Measurements from ENCODE around the gene CFC1B.
"Not testable (repeated sequence)": the region's sequence is repeated elsewhere in the genome, so short reads cannot be mapped to it uniquely, and the experiment has no call there.

The CFC1B gene

GRCh38 chr2:130520992-130521391, at the start of gene CFC1B:
Gene CFC1B, plus strand, starts transcription at chr2:130521222. Its CDS starts 263 bp downstream, at chr2:130521485.
- DNase-seq (ENCODE audit: low spot score), result not testable (repeated sequence)

DNA sequence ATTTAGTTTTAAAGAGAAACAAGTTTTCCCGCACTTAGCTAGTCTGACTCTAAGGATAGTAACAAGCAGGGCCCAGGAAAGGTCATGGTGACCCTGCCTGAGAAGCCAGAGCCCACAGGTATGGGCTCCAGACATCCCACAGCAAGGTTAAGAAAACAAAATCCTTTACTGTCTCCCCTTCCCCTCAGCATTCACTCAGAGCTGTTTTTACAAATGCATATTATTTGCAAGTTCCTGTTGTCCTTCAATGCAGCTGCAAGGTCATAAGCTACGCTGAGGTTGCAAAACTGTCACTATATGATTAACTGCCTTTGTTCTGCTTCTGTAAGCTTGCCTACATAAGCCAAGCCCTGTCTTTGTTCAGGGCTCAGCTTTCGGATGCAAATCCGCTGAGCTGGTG, 29.9 kb upstream of the CFC1B start:
- DNase-seq (ENCODE audit: low spot score), result not testable (repeated sequence)

- not testable (repeated sequence) for DNase-seq (ENCODE audit: low spot score)
These were observed 11.8 kb upstream of the CFC1B start, which contains the start of gene POTEI for GRCh38 chr2:130509228-130509627. Gene POTEI, minus strand, starts transcription at chr2:130509328. Its CDS starts 93 bp downstream, at chr2:130509235.

DNA sequence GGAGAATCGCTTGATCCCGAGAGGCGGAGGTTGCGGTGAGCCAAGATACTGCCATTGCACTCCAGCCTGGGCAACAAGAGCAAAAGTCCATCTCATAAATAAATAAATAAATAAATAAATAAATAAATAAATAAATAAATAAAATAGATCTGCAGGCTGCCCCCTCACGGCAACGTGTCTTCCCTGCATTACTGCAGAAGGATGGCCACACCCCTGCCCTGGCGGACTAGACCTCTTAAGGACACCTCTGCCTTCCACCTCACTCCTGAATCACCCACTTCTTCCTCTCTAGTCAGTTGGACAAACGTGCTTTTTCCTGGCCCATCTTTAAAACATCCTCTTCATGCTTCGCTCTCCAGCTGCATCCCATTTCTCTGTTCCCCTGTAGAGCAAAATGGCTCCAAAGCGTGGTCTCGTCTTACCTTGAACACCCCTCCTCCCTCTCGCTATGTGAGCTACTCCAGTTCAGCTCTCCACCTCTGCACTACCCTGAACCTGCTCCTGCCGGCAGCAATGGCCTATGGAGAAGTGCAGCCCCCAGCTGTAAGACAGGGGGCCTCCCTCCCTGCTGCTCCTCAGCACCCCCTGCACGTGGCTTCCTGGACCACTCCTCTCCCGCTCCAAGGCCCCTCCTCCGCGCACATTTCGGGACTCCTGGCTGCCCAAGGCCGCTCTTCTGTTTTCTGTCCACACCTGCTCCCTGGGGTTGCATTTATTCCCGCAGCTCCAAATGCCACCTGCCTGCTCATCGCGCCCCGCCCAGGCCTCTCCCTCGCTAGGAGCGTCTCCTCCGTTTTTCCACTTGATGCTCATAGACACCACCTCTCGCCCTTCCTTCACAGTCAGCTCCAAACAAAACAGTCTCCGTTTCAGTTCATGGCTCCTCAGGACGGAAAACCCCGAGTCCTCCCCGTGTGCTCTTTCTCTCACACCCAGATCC, 9.9 kb upstream of the CFC1B start:
- DNase-seq (ENCODE audit: low spot score), result not testable (repeated sequence)

GRCh38 chr2:130511747-130512451, 9.1 kb upstream of the CFC1B start:
- not testable (repeated sequence) for DNase-seq (ENCODE audit: low spot score)

DNA sequence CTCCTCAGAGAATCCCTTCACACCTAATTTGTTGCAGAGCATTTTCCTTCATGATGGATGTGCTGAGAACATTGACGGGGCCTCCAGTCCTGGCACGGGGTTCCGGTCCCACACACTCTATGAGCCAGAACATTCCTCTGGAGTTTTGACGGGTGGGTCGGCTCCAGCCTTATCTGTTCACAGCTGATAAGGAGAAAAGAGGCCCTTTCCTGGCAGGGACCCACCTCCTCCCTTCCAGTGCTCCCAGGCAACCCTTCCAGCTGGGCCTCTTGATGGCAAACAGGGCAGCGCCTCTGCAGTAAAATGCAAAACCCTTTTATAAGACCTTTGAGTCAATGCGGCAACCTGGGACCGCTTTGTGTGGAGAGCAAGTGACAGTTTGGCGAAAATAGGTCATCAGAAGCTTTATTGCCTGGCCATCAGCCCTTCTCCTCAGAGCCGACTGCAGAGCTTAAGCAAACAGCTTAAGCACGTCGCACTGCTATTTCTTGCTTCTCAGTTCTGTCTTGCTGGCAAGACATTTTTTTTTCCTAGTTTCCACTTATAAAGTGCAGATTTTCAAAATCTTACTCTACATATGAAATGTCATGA, 2.4 kb upstream of the CFC1B start:
- not testable (repeated sequence) for DNase-seq (ENCODE audit: low spot score)

DNA sequence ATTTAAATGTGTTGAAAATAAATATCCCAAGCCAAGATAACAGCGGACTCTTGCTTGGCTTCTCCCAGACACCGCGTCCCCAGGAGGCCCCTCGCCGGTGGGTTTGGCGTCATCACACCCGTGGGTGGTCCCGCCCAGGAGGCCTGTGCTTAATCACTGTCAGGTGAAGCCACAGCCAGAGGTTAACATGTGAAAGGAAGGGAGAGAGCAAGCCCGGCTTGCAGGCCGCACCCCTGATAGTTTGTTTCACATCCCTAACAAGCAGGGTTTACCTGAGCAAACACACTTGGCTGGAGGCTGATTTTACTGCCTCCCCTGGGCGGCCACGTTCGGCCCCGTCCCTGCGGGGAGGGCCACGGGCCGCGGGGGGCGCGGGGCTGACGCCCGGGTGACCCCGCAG, 1.4 kb downstream of the CFC1B start:
- DNase-seq (ENCODE audit: low spot score), result not testable (repeated sequence)

DNA sequence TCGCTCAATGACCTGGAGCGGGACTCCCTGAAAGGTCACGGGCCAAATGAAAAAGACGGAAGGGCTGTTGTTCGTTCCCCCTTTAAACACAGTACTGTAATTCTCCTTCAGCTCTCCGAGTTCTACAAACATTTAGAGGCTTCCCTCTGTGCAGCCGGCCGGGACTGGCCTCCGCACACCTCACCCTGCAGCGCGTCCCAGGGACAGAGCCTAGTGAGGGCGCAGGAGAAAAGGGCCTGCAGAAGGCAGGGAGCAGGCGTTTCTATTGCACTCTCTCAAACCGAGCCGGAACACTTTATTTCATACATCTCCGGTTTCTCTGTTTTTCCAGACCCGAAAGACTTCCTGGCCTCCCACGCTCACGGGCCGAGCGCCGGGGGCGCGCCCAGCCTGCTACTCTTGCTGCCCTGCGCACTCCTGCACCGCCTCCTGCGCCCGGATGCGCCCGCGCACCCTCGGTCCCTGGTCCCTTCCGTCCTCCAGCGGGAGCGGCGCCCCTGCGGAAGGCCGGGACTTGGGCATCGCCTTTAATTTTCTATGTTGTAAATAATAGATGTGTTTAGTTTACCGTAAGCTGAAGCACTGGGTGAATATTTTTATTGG, 6.4 kb downstream of the CFC1B start:
- DNase-seq (ENCODE audit: low spot score), result not testable (repeated sequence)

DNA sequence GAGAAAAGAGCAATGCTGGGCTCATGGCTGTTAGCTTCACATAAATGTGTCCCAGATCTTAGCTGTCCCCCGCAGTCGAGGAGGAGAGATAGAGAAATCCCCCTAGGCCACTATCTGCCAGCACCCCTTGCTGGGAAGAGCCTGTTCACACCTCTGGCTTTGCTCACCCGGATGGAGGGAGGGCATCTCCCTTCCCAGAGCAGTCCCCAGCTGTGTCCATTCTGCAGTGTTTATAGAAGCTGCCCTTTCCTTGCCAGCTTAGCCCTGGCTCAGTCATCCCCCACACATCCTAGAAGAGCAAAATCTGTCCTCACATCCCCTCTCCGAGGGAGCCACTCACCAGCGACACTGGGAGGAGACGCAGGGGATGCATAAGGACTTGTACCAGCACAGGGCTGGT, 8.5 kb downstream of the CFC1B start:
- DNase-seq (ENCODE audit: low spot score), result not testable (repeated sequence)

- not testable (repeated sequence) for DNase-seq (ENCODE audit: low spot score)
These were observed 9.2 kb downstream of the CFC1B start for GRCh38 chr2:130530212-130530611.

DNA sequence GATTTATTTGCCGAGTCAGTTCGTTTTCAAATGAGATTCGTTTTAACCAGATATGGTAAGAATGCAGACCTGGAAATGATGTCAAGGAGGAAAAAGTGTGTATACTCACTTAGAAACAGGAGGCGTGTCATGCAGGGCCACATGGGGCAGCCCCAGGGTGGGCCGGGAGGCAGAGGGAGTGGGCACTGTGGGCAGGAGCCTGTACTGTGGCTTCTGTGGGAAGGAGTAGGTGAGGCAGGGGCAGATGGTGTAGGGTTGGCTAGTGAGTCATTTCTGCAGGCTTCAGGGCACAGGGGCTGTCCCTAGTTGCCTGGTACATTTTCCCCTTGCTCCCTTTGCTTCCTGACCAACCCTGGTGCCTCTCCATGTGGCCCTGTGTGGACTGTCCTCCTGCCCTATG, 10.2 kb downstream of the CFC1B start:
- DNase-seq (ENCODE audit: low spot score), result not testable (repeated sequence)

GRCh38 chr2:130531672-130532071, 10.7 kb downstream of the CFC1B start:
- not testable (repeated sequence) for DNase-seq (ENCODE audit: low spot score)

GRCh38 chr2:130536654-130537053, 15.6 kb downstream of the CFC1B start:
- DNase-seq (ENCODE audit: low spot score), result not testable (repeated sequence)

DNA sequence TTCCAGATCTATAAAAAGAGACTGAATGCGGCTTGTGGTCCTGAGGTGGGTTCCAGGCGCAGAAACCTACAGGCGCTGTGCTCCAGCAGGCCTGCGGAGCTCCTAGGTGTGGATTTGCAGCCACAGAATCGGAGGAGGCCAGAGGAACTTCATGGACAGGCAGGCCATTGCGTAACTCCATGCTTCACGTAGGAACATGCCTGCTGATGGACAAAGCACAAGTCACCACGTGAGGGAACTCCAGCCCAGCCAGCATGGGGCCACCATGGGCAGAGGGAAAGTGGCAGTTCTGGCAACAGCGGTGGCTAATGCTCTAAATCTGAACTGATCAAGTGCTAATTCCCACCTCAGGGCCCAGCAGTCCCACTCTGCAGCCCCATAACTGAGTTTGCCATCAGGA, 17.2 kb downstream of the CFC1B start:
- not testable (repeated sequence) for DNase-seq (ENCODE audit: low spot score)

DNA sequence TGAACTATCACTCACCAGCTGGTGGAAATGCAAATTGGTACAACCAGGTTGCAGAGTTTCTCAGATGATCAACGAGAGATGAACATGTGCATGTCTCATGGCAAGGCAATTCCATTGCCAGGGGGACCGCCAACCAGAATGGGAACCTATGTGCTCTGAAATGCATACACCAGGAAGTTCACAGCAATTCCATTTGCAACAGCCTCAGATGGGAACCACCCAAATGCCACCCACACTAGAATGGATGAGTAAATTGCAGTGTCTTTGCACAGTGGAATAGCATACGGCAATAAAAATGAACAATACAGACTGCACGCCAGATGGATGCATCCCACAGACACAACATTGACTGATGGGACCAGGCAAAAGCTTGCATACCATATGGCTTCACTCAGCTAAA, 21.8 kb downstream of the CFC1B start:
- DNase-seq (ENCODE audit: low spot score), result not testable (repeated sequence)

DNA sequence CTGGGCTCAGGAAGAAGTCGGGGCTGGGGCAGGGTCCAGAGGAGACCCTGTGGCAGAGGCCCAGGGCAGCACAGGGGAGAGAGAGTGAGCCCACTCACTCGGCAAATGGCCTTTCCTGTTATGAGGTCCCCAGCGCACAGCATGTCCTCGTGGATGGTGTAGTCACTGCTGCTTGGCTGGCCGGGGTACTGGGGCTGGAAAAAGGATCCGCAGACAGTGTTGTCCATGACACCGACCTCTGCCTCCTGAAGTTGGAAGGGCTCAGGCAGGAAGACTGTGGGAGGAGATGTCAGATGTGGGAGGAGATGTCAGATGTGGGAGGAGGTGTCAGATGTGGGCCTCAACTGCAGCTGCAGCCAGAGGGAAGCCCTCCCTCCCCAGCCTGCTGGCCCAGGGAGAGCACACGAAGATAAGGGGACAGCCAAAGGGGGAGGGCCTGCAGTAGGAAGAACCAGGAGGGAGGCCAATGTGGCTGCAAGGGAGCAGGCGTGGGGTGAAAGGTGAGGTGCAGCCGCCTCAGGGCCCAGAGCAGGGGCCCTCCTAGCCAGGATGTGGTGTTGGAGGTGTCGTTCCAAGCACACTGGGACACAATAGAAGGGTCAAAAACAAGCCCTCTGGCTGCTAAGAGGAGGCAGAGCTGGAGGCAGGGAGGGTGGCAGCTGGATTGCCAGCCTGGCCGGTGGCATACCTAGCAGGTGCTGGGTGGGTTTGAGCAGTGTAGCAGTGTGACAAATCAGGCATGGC, 22.9 kb downstream of the CFC1B start:
- DNase-seq (ENCODE audit: low spot score), result not testable (repeated sequence)

GRCh38 chr2:130544978-130545377, 24.0 kb downstream of the CFC1B start:
- not testable (repeated sequence) for DNase-seq (ENCODE audit: low spot score)

DNA sequence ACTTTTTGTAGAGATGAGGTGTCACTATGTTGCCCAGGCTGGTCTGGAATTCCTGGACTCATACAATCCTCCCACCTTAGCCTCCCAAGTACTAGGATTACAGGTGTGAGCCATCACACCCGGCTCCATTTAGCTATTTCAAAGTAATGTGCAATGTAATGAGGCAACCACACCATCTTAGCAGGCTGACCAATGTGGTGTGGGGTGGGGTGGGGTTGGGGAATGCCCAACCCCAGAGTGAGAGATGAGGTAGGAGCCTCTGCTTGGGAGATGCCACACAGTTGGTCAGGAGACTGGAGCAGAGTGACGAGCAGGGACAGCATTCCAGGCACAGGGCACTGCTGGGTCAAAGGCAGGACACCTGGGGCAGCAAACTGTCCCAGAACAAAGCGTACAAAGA, 27.4 kb downstream of the CFC1B start:
- DNase-seq (ENCODE audit: low spot score), result not testable (repeated sequence)

DNA sequence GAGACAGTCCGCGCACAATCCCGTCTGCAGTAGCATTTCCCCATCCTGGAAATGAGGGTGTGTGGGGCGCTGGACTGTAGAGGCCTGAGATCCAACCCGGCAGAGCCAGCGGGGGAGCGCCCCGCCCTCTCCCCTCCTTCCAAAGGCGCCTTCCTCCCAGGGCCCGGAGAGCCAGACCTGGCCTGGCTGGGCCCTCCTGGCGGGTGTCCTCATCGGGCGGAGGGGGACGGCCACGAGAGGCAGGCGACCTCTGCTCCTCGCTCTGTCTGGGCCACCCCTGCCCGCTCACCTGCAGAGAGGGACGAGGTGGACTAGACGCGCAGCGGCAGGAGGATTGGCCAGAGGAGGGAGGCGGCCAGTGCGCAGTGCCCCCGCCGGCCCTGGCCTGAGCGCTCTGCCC, 28.5 kb downstream of the CFC1B start:
- DNase-seq (ENCODE audit: low spot score), result not testable (repeated sequence)

DNA sequence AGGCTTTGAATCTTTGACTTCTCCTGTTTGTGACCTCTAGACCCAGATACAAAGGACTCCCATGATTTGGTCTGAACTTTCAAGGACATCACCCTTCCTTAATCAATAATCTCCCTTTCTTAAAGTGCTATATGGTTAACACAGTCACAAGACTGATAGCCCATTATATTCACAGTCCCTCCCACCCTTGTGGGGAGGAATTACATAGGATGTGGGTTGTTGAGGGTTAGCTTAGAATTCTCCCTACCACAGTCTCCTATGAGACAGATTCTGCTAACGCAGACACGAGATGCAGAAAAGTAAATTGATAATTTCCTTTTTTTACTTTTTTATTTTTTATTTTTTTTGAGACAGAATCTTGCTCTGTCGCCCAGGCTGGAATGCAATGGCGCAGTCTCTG, 33.2 kb downstream of the CFC1B start:
- DNase-seq (ENCODE audit: low spot score), result not testable (repeated sequence)

- DNase-seq (ENCODE audit: low spot score), result not testable (repeated sequence)
These were observed 35.4 kb downstream of the CFC1B start for GRCh38 chr2:130556441-130556840.
